GM19468 (cell line): ENCODE measurements around the gene LMF1.

Experiments used
- ATAC-seq: cut with Tn5 transposase; IDR thresholded peaks from one replicate; pipeline ENCODE4 v1.9.1; 2021; ENCODE audit warnings: mild to moderate bottlenecking, moderate library complexity, moderate number of reproducible peaks; ENCODE audit not compliant: unreplicated experiment; ENCODE audit errors: extremely low read depth

Gene LMF1

GRCh38 chr16:932831-933330, 37.9 kb downstream of the LMF1 start:
- no peak for ATAC-seq

DNA sequence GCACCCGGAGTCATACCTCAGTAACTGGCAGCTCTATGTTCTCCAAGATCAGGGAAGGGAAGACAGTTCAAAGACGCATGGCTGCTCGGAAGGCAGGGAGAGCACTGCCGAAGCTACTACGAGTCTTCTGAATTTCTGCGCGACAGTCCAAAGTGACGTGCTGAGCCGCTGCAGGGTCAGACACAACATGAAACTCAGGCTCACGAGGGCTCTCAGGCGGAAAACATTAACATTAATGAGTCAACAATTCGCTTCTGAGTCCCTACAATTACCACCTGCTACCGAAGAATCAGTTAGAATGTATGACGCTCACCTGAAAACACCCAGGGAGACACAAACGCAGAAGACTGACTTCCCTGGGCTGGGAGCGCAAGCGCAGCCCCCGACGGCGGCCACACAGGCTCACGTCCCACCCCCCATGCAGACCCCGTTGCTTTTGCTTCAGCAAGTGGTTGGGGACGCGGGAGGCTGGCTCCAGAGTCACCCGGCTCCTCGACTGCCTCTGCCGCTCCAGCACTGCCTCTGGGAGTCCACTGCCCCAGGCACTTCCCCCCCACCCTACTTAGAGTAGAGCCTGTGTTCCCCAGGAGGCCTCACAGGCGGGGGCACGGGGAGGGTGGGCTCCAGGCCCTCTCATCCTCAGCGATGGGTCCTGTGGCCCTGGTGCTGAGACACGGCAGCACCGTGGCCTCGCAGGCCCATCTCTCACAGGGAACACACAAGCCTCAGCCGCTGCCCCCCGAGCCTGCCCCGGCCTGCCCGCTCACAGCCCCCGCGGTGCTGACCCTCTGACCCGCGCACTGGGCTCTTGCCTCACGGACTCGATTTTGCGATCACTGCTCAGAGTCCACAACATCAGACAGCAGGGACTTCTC, 38.9 kb downstream of the LMF1 start:
- no peak for ATAC-seq

DNA sequence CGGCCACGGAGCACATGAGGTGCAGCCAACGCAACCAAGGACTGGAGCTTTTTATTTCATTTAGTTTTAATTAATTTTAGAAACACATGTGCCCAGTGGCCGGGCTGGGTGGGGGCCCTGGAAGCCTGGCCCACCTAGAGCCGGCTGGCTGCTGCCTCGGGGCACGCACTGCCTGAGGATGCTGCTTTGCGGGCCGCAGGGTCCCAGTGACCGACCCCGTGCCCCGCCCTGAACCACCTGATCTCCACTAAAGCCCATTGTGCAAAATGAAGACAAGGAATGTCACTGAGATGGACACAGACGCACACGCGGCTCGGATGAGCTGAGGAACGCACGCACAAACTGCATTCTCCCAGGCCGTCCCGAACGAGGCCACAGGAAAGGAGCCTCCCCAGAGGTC, 39.6 kb downstream of the LMF1 start:
- no peak for ATAC-seq

DNA sequence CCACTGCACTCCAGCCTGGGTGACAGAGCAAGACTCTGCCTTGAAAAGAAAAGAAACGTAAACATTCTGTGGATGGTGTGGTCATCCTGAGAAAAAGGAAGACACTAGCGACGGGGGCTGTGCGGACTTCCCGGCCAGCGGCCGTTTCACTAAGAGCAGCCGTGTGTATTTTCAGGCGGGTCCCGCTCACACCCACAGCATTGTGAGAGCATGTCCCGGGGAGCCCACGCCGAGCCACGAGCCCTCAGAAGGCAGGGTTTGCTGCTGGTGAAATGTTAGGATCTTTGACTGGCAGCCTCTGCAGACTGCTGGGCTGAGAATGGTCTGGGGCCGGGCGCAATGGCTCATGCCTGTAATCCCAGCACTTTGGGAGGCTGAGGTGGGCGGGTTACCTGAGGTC, 40.3 kb downstream of the LMF1 start:
- ATAC-seq = no peak

DNA sequence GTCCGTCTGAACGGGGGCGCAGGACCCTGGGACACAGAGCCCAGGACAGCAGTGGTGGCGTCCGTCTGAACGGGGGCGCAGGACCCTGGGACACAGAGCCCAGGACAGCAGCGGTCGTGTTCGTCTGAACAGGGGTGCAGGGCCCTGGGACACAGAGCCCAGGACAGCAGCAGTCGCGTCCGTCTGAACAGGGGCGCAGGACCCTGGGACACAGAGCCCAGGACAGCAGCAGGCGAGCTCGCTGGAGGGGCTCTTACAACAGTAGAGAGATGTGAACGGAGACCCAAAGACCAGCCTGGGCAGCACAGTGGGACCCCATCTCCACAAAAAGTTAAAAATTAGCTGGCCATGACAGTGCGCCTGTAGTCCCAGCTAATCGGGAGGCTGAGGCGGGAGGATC, 40.7 kb downstream of the LMF1 start:
- no peak for ATAC-seq

DNA sequence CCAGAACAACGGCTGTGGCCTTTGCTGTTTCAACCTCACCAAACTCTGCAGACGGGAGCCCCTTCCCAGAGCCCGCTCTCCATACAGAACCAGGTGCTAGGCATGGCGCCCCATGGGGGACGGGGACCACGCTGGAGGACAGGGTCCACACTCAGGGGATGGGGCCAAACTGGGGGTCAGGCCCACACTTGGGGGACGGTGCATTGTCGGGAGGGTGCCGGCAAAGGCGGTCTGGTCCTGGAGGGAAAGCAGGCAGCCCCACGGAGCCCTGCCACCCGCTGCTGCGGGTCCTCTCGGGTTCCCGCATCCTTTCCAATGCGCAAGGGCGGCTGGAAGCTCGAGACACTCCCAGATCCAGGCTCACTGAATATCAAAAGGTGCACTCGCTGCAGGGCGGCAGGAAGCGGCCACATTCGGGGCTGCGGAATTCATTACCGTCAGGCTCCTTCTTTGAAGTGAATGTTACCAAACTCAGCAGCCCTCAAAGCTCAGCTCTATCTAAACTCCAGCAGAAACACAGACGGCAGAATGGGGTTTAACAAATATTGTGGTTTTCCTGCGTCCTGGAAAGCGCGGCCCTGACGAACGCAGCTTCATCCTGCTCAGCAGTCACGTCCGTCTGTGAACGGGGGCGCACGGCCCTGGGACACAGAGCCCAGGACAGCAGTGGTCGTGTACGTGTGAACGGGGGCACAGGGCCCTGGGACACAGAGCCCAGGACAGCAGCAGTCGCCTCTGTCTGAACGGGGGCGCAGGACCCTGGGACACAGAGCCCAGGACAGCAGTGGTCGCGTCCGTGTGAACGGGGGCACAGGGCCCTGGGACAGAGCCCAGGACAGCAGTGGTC, 41.3 kb downstream of the LMF1 start:
- ATAC-seq = no peak

DNA sequence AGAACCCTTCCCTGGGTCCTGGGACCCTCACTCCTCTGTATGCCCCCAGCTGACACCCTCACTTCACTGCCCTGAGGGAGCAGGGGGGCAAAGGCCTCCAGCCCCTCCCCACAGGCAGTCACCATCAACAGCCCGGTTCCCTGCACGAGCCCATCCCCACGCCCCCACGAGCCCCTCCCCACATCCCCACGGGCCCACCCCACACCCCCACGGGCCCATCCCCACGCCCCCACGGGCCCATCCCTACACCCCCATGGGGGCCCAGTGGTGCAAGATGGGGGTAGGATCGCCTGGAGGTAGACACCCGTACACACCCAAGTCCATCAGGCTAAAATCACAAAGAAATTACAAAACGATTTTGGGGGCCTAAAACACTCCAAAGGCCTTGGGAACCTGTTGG, 42.3 kb downstream of the LMF1 start:
- ATAC-seq = no peak

- no peak for ATAC-seq
These were observed 42.9 kb downstream of the LMF1 start for GRCh38 chr16:927931-928330.

GRCh38 chr16:927406-927805, 43.4 kb downstream of the LMF1 start:
- ATAC-seq = no peak

DNA sequence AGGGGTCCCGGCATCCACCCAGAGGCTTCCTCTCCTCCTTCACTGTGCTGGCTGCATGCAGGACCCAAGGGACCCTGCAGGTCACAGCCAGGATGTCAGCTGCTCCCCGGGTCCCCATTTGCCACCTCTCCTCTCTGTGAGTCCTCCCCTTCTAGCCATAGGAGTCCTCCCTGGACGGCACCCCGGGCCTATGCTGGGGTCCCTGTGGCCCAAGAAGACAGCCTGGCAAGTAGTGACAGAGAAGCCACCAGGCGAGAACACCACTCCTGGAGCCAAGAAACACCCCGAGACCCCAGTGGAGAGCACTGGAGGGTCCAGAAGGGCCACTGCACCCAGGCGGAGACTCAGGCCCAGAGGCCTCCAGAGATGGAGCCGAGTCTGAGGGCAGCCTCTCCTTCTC, 44.1 kb downstream of the LMF1 start:
- no peak for ATAC-seq

DNA sequence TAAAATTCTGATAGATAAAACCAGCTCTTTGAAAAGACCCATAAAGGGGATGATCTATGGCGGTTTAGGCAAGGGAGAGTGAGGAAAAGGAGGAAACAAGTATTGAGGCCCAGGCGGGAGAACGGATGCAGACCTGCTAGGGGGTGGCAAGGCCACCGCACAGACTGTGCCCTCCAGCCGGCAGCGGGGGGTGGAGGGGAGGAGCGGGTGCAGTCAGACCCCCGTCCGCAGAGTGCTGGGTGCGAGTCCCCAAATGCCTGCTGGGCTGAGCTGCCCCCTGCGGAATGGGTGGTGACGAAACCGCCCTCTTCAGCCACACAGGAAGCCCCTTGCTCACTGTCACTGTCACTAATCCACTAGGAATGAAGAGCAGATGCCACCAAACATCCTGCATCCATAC, 46.0 kb downstream of the LMF1 start:
- ATAC-seq = no peak

GRCh38 chr16:924063-924462, 46.7 kb downstream of the LMF1 start:
- no peak for ATAC-seq

DNA sequence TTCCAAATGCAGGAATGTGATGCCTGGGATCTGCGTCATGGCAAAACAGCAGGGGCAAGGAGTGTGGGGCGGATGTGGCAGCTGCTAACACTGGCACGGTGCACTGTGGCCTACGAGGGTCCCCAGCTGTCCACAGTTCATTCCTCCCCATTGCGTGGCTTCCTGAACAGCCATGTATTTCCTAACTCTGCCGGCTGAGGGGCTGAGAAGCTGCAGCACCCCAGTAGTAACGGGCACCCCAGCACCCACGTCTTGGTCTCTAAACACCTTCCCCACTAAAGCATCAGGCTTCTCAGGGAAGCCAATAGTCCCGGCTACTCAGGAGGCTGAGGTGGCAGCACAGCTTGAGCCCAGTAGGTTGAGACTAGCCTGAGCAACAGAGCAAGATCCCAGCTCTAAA, 47.6 kb downstream of the LMF1 start:
- no peak for ATAC-seq

DNA sequence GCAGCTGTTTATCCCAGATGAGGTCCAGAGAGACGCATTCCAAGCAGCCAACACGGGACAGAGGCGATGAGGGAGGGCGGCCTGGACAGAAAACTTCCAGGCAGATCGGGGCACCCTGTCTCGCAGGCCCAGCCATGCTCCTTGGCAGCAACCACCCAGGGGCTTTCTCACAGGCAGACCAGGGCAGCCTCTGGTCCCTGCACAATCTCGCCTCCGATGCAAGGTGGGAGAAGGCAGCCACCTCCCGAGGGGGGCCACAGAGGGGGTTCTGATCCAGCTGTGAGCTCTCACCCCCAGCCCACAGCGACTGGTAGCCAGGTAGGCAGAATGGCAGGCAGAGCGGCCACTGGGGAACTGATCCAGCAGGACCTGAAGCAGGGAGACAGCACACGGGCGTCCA, 48.7 kb downstream of the LMF1 start:
- no peak for ATAC-seq

DNA sequence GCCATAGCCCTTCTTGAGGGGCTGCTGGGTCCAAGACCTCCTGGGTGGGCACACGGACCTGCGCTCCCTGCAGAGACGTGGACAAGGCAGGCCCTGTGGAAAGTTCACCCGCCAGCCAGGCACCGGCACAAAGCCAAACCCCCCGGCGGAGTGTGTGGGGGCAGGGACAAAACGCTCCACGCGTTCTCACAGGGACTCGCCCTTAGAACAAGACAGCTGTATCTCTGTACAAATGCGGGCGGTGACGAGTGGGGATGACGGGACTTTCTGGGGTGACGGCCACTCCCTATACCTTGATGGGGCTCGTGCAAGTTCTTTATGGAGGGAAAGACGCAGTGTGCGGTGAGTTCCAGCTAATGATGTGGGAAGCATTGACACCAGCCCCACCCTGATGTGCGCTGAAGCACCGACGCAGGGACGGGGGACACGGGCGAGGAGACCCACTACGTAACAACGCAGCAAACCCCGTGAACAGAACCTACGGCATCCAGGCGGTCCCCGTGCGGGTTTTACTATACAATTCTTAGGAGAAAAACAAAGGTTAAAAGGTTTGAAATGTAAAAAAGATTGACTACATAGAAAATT, 49.4 kb downstream of the LMF1 start:
- ATAC-seq = no peak

DNA sequence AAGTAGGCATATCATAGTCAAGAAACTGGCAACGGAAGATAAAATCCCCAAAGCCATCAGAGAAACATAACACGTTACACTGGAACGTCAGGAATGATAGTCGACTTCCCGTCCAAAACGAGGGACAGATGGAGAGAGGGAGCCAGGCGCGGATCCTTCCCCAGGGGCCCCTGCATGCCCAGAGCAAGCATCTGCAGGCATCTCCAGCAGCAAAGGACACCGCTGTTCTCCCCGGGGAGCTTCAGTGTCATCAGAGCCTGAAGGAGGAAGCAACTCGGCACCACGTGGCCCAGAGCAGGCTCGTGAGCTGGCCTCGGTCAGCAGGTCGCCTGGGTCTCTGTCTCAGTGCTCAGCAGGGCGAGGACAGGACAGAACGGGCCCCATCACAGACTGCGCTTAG, 50.1 kb downstream of the LMF1 start:
- ATAC-seq = no peak

GRCh38 chr16:920051-920681, 50.6 kb downstream of the LMF1 start:
- ATAC-seq = no peak

DNA sequence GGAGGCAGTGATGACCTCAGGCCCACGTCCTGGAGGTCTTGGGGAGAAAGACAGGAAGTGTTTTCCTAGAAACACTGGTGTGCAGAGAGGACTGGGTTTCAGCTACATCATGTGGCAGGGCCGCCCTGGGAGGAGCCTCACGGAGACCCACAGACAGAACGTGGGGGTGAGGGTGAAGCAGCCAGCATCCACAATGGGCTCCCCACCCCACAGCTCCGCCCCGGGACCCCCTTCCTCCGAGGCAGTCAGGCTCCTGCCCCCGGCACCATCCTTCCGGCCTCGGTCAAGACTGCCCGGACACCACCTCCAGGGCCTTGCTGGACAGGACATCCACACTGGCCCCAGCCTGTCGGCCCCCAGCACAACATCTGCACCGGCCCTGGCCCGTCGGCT, 51.1 kb downstream of the LMF1 start:
- ATAC-seq = no peak

DNA sequence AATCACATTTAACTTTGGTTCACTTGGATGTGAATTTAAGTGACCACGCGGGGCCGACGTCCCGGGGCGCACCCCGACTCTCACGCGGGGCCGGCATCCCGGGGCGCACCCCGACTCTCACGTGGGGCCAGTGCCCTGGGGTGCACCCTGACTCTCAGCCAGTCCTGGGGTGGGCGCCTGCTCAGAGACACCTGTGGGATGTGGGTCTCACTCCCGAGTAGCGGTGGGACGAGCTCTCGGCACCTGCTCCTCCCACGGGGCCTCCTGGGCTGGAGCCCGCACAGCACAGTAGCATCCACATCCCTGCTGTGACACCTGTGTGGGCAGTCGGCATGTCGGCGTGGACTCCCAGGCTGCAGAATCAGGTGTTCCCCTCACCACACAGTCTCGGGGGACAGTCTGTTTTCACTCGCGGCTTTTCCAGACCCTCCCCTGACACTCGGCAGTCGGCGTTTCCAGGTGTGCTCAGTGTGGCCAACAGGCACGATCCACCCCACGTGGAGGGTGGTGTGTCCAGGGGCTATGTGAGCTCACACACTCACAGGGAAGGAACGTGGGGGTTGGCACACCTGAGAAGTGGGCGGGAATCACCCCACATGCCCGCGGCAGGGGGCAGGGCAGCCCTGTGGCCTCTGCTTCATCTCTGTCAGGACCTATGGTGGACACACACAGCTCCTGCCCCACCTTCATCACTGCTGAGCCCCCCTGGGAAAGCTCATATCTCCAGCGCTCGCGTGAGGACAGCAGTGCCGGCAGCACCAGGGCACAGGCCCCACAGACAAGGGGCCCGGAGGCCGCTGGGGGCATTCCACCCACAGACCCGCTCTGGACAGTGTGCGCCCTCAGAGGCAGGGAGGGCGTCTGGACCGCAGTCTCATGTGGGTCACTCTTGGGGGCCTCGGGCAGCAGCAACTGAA, 51.8 kb downstream of the LMF1 start:
- ATAC-seq = no peak
